Gastroesophageal sphincter (tissue), 3 donors: ENCODE measurements around the gene PLA2G4A.

Source experiments
- CTCF ChIP-seq, 4 experiments: fragments of 200-600 bp in 2 of 4; fragments of 450-650 bp in 2 of 4; sonication (generic) in 1 of 4; IDR thresholded peaks; one replicate each; pipeline ENCODE4 v1.5.1; 2017 to 2019; ENCODE audit warnings: antibody characterized with exemption in 4 of 4, mild to moderate bottlenecking in 2 of 4, moderate library complexity in 2 of 4
- POLR2A ChIP-seq, 2 donors: fragments of 450-650 bp; IDR thresholded peaks; one replicate each; pipeline ENCODE4 v1.6.1; 2017; ENCODE audit warnings: antibody characterized with exemption in 2 of 2, mild to moderate bottlenecking in 2 of 2, moderate library complexity in 1 of 2

DNA sequence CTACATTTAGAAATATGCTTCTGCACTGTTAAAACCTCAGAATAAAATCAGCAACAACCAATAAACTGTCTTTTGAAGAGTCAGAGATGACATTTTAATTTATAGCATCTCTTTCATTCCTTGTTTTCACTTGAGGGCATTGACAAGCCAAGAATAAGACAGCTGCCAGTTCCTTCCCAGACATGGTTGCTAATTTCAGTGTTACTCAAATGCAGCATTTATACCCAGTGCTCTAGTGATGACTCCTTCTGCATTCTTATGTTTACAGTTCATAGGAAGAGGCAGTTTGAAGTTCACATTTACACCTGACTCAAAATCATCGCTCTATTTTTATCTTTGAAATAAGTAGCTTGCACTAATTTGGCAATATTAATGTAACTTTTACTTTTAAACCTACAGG lies 44.9 kb downstream of the PLA2G4A start:
- TF ChIP-seq CTCF (IDR thresholded peaks at IDR 0.05) (no peak), POLR2A (IDR thresholded peaks at IDR 0.05) (no peak)
